HEK293T (cell line): Measurements from ENCODE around the gene ACLY.

Source experiments
- CTCF ChIA-PET: fragments of 350-600 bp; formaldehyde crosslinking; extraction: SDS; loops from one replicate; lab custom pipeline; 2021; ENCODE audit warnings: antibody characterized with exemption, inconsistent platforms; lab: Yijun Ruan, JAX
- POLR2A ChIA-PET: fragments of 350-600 bp; formaldehyde crosslinking; extraction: SDS; loops from one replicate; lab custom pipeline; 2020; ENCODE audit warnings: antibody characterized with exemption, inconsistent platforms; lab: Yijun Ruan, JAX
- DNase-seq: peaks from one replicate; pipeline ENCODE4 v3.0.0; 2012; ENCODE audit warnings: mixed read lengths; ENCODE audit errors: extremely low spot score
- ARNT ChIP-seq: fragments of 450-650 bp; IDR thresholded peaks from 2 replicates; pipeline ENCODE4 v1.6.1; 2017; ENCODE audit warnings: mild to moderate bottlenecking
- BHLHE40 ChIP-seq: fragments of 450-650 bp; IDR thresholded peaks from 2 replicates; pipeline ENCODE4 v1.6.1; 2016; ENCODE audit warnings: mild to moderate bottlenecking, moderate library complexity, borderline replicate concordance
- CTBP1 ChIP-seq: fragments of 450-650 bp; IDR thresholded peaks from 2 replicates; pipeline ENCODE4 v1.6.1; 2016; ENCODE audit warnings: borderline replicate concordance
- ELF4 ChIP-seq: fragments of 450-650 bp; IDR thresholded peaks from 2 replicates; pipeline ENCODE4 v1.6.1; 2017; ENCODE audit warnings: antibody characterized with exemption
- FOXA1 ChIP-seq: fragments of 450-650 bp; IDR thresholded peaks from 2 replicates; pipeline ENCODE4 v1.6.1; 2016; ENCODE audit warnings: mild to moderate bottlenecking
- FOXK2 ChIP-seq: fragments of 450-650 bp; IDR thresholded peaks from 2 replicates; pipeline ENCODE4 v1.6.1; 2016; ENCODE audit warnings: mild to moderate bottlenecking
- FOXM1 ChIP-seq: fragments of 450-650 bp; IDR thresholded peaks from 2 replicates; pipeline ENCODE4 v1.6.1; 2017; ENCODE audit warnings: mild to moderate bottlenecking, borderline replicate concordance
- HDGF ChIP-seq: fragments of 450-650 bp; IDR thresholded peaks from 2 replicates; pipeline ENCODE4 v1.6.1; 2017; ENCODE audit warnings: antibody characterized with exemption, borderline replicate concordance
- L3MBTL2 ChIP-seq: fragments of 450-650 bp; conservative IDR thresholded peaks from 2 replicates; pipeline ENCODE4 v1.6.1; 2016; ENCODE audit warnings: mild to moderate bottlenecking
- LEF1 ChIP-seq: fragments of 450-650 bp; IDR thresholded peaks from 2 replicates; pipeline ENCODE4 v1.6.1; 2017; ENCODE audit warnings: mild to moderate bottlenecking, borderline replicate concordance
- NFRKB ChIP-seq: fragments of 450-650 bp; IDR thresholded peaks from 2 replicates; pipeline ENCODE4 v1.6.1; 2016; ENCODE audit warnings: mild to moderate bottlenecking, moderate library complexity
- SP1 ChIP-seq: fragments of 450-650 bp; IDR thresholded peaks from 2 replicates; pipeline ENCODE4 v1.6.1; 2017
- SUZ12 ChIP-seq: fragments of 450-650 bp; IDR thresholded peaks from 2 replicates; pipeline ENCODE4 v1.6.1; 2016; ENCODE audit warnings: mild to moderate bottlenecking
- TARDBP ChIP-seq: fragments of 450-650 bp; IDR thresholded peaks from 2 replicates; pipeline ENCODE4 v1.6.1; 2016
- ZNF384 ChIP-seq: fragments of 450-650 bp; IDR thresholded peaks from 2 replicates; pipeline ENCODE4 v1.6.1; 2016
- TF ChIP-seq, protein P1 (sequence below): fragments of 450-650 bp; IDR thresholded peaks from 2 replicates; pipeline ENCODE4 v1.6.1; 2016

The ACLY gene

DNA sequence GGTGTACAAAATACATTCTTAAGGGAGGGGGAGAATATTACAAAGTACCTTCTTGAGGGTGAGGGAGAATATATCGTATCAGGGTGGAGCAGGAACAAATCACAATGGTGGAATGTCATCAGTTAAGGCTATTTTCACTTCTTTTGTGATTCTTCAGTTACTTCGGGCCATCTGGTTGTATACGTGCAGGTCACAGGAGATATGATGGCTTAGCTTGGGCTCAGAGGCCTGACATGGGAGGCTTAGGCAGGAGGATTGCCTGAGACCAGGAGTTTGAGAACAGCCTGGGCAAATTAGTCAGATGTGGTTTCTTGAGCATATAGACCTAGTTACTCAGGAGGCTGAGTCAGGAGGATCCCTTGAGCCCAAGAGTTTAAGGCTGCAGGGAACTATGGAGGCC lies 24.7 kb upstream of the ACLY start:
- CTCF ChIA-PET: no interaction called here
- no peak for DNase-seq
- POLR2A ChIA-PET: interaction anchor here (1.6 kb wide), 1 partner anchor 13 kb away, joined by 7 read pairs; the partner anchor contains the start of gene ODAD4
- TF ChIP-seq FOXA1 (no peak), SUZ12 (no peak), HDGF (no peak), FOXK2 (no peak), LEF1 (no peak), NFRKB (no peak), SP1 (no peak), FOXM1 (no peak)
- TF ChIP-seq, protein P1, sequence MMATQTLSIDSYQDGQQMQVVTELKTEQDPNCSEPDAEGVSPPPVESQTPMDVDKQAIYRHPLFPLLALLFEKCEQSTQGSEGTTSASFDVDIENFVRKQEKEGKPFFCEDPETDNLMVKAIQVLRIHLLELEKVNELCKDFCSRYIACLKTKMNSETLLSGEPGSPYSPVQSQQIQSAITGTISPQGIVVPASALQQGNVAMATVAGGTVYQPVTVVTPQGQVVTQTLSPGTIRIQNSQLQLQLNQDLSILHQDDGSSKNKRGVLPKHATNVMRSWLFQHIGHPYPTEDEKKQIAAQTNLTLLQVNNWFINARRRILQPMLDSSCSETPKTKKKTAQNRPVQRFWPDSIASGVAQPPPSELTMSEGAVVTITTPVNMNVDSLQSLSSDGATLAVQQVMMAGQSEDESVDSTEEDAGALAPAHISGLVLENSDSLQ: no peak

DNA sequence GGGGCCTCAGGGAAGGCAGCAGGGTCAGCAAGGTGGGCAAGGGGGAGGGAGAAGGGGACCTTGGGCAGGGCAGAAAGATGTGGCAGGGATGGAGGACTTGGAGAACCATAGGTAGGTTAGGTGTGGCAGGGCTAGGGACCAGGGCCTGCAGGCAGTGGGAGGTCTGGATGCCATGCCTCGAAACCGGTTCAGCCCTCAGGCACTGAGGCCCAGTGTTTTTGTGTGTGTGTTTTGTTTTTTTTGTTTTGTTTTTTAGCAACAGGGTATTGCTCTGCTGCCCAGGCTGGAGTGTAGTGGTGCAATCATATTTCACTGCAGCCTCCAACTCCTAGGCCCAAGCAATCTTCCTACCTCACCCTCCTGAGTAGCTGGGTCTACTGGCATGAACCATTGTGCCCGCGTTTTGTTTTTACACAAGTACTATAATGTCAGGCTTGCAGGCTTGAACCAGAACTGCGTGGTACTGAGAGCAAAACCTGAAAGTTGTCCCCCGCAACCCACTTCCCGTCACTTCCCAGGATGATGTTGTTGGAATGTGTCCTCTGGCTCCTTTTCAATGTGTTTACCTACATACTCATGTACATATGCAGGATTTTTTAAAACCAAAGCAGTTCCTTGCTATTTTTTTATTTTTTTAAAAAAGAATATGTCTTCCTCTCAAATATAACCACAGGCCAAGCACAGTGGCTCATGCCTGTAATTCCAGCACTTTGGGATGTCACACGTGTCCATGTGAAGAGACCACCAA lies 24.0 kb upstream of the ACLY start:
- TF ChIP-seq NFRKB (no peak), BHLHE40 (no peak), ZNF384 (no peak), FOXK2 (no peak), TARDBP (no peak), ELF4 (no peak), L3MBTL2 (no peak), LEF1 (no peak), ARNT (no peak), FOXM1 (no peak), SUZ12 (no peak), CTBP1 (no peak), HDGF (no peak), SP1 (no peak), FOXA1 (no peak)
- TF ChIP-seq, protein P1: no peak
- POLR2A ChIA-PET: interaction anchor here (1.6 kb wide), 1 partner anchor 13 kb away, joined by 7 read pairs; the partner anchor contains the start of gene ODAD4
- CTCF ChIA-PET: interaction anchor here (0.6 to 1.3 kb wide), 2 partner anchors 16 to 21 kb away, joined by 4 read pairs; no protein-coding TSS in a partner anchor

GRCh38 chr17:41941168-41941567 lies 22.4 kb upstream of the ACLY start:
- CTCF ChIA-PET: interaction anchor here (1.3 to 1.5 kb wide), 2 partner anchors 11 to 18 kb away, joined by 3 to 4 read pairs; partner anchors contain the start of gene ODAD4
- no peak for DNase-seq
- no peak for TF ChIP-seq SUZ12
- TF ChIP-seq LEF1: no peak
- no peak for TF ChIP-seq CTBP1
- no peak for TF ChIP-seq ZNF384
- TF ChIP-seq ARNT: no peak
- TF ChIP-seq, protein P1: no peak
- TF ChIP-seq L3MBTL2: no peak
- TF ChIP-seq FOXM1: no peak
- TF ChIP-seq FOXK2: no peak
- TF ChIP-seq NFRKB: no peak
- TF ChIP-seq TARDBP: no peak
- TF ChIP-seq HDGF: no peak
- POLR2A ChIA-PET: interaction anchor here (4.1 kb wide), 1 partner anchor 11 kb away, joined by 35 read pairs; the partner anchor contains the start of gene ODAD4

More for the DNA sequence above, 24.0 kb upstream of the ACLY start:
- DNase-seq: no peak

- ChIA-PET POLR2A (interaction anchor here (1.0 to 4.1 kb wide), 4 partner anchors 10 to 140 kb away, joined by 3 to 35 read pairs (median 4); partner anchors contain the start of genes ACLY and ODAD4), CTCF (interaction anchor here (1.1 kb wide), 1 partner anchor 9 kb away, joined by 3 read pairs; the partner anchor contains the start of gene ODAD4)
- no peak for DNase-seq
- TF ChIP-seq SUZ12 (no peak), ARNT (no peak), FOXM1 (no peak), FOXA1 (no peak), SP1 (no peak), ZNF384 (no peak), FOXK2 (no peak), BHLHE40 (no peak), LEF1 (no peak), ELF4 (no peak), NFRKB (no peak)
Observed at GRCh38 chr17:41939693-41940090, 20.9 kb upstream of the ACLY start.

- ChIA-PET CTCF (interaction anchor here (1.1 kb wide), 1 partner anchor 9 kb away, joined by 3 read pairs; the partner anchor contains the start of gene ODAD4), POLR2A (interaction anchor here (1.0 to 4.1 kb wide), 4 partner anchors 9 to 141 kb away, joined by 3 to 35 read pairs (median 4); partner anchors contain the start of genes ACLY and ODAD4)
- DNase-seq: no peak
Observed at GRCh38 chr17:41939044-41939692, 20.4 kb upstream of the ACLY start.

More at GRCh38 chr17:41939044-41939692, 20.4 kb upstream of the ACLY start:
- no peak for TF ChIP-seq SUZ12
- no peak for TF ChIP-seq LEF1
- TF ChIP-seq TARDBP: no peak
- TF ChIP-seq FOXA1: no peak
- TF ChIP-seq FOXK2: no peak
- no peak for TF ChIP-seq HDGF
- TF ChIP-seq CTBP1: no peak
- TF ChIP-seq ELF4: no peak
- TF ChIP-seq L3MBTL2: no peak
- TF ChIP-seq BHLHE40: no peak
- no peak for TF ChIP-seq NFRKB
- TF ChIP-seq FOXM1: no peak
- no peak for TF ChIP-seq SP1
- TF ChIP-seq, protein P1: no peak
- TF ChIP-seq ZNF384: no peak
- TF ChIP-seq ARNT: no peak
